Thoracic aorta (tissue), 2 donors: Measurements from ENCODE around the gene SV2B. TPM values are rescaled to one million over a fixed set of nuclear protein-coding genes. Genes with fewer than 3 reads are reported as not detected.

ENCODE experiments used
- ATAC-seq: fragments of 150-250 bp; one replicate; pipeline ENCODE4 v1.8.0; 2017; ENCODE audit warnings: low read depth; ENCODE audit not compliant: insufficient number of reproducible peaks, low FRiP score
- DNase-seq: peaks from one replicate; pipeline ENCODE4 v3.0.0-alpha.2; 2020; ENCODE audit warnings: low spot score
- H3K27ac ChIP-seq, 2 donors: fragments of 200-600 bp; sonication (generic); 1 replicate in 1 of 2; 2 replicates in 1 of 2; pipeline ENCODE4 v1.5.1; 2016; ENCODE audit warnings: mild to moderate bottlenecking in 2 of 2, moderate library complexity in 2 of 2
- H3K27me3 ChIP-seq: fragments of 200-600 bp; sonication (generic); replicated peaks from 2 replicates; pipeline ENCODE4 v1.6.0; 2016; ENCODE audit warnings: mild to moderate bottlenecking; ENCODE audit not compliant: insufficient read depth
- H3K36me3 ChIP-seq: fragments of 200-600 bp; sonication (generic); one replicate; pipeline ENCODE4 v1.5.1; 2016
- H3K4me1 ChIP-seq, 2 donors: fragments of 200-600 bp; sonication (generic); 1 replicate in 1 of 2; 2 replicates in 1 of 2; pipeline versions ENCODE4 v1.5.1 to v1.6.0; 2016; ENCODE audit warnings: low read depth in 2 of 2, mild to moderate bottlenecking in 1 of 2; ENCODE audit not compliant: control insufficient read depth in 1 of 2
- H3K4me3 ChIP-seq: fragments of 200-600 bp; sonication (generic); 2 replicates; pipeline ENCODE4 v1.5.1; 2016; ENCODE audit warnings: mild to moderate bottlenecking
- H3K9me3 ChIP-seq: fragments of 200-600 bp; sonication (generic); 2 replicates; pipeline ENCODE4 v1.5.1; 2016
- CTCF ChIP-seq: fragments of 200-600 bp; sonication (generic); IDR thresholded peaks from one replicate; pipeline ENCODE4 v1.5.1; 2019; ENCODE audit warnings: antibody characterized with exemption
- total RNA-seq, 2 donors: library from RNA; depleted of rRNA; stranded (reverse); fragments of >200 nt; gene quantifications; one replicate each; pipeline versions ENCODE4 v1.1.0 to v1.2.3, GENCODE V29; 2016

Gene SV2B
- total RNA-seq, 2 donors from 2014 or later, result 2.6 TPM; not detected in 1

GRCh38 chr15:91113030-91113429, 13.0 kb downstream of the SV2B start:
- Histone ChIP-seq H3K9me3 (no peaks in the 10 kb centered on the region), H3K27me3 (no peaks in the 10 kb centered on the region), H3K4me3 (no peak overlapping the region), H3K27ac (no peak overlapping the region), H3K36me3 (no peaks in the 10 kb centered on the region), H3K4me1 (no peaks in the 10 kb centered on the region)
- TF ChIP-seq CTCF, result no peak
- ATAC-seq, result no peak
- DNase-seq, result no peak

GRCh38 chr15:91114301-91114700, 14.2 kb downstream of the SV2B start:
- no peaks in the 10 kb centered on the region for H3K36me3 ChIP-seq
- ATAC-seq (no peak), DNase-seq (no peak)
- no peak overlapping the region for H3K27ac ChIP-seq
- no peak for TF ChIP-seq CTCF
- no peaks in the 10 kb centered on the region for H3K9me3 ChIP-seq
- H3K4me1 ChIP-seq, result no peaks in the 10 kb centered on the region
- H3K4me3 ChIP-seq, result no peak overlapping the region
- no peaks in the 10 kb centered on the region for H3K27me3 ChIP-seq

GRCh38 chr15:91116113-91117067, 16.3 kb downstream of the SV2B start:
- H3K4me3 ChIP-seq, result no peak overlapping the region
- DNase-seq (no peak), ATAC-seq (no peak)
- H3K9me3 ChIP-seq, result no peaks in the 10 kb centered on the region
- TF ChIP-seq CTCF, result no peak
- H3K36me3 ChIP-seq, result no peaks in the 10 kb centered on the region
- H3K4me1 ChIP-seq, result no peaks in the 10 kb centered on the region
- no peaks in the 10 kb centered on the region for H3K27me3 ChIP-seq
- H3K27ac ChIP-seq, result no peak overlapping the region

GRCh38 chr15:91117375-91117774, 17.3 kb downstream of the SV2B start:
- Histone ChIP-seq H3K27ac (no peak overlapping the region), H3K4me1 (no peaks in the 10 kb centered on the region), H3K27me3 (no peaks in the 10 kb centered on the region), H3K4me3 (no peak overlapping the region), H3K36me3 (no peaks in the 10 kb centered on the region), H3K9me3 (no peaks in the 10 kb centered on the region)
- DNase-seq (no peak), ATAC-seq (no peak)
- no peak for TF ChIP-seq CTCF

GRCh38 chr15:91118817-91119590, 18.9 kb downstream of the SV2B start:
- Histone ChIP-seq H3K36me3 (no peaks in the 10 kb centered on the region), H3K9me3 (no peaks in the 10 kb centered on the region), H3K27ac (no peak overlapping the region), H3K4me1 (no peaks in the 10 kb centered on the region), H3K4me3 (no peak overlapping the region), H3K27me3 (no peaks in the 10 kb centered on the region)
- no peak for TF ChIP-seq CTCF
- no peak for ATAC-seq
- DNase-seq, result no peak
